ENCODE data around the gene WIF1. TPM values are rescaled to one million over a fixed set of nuclear protein-coding genes. Genes with fewer than 3 reads are reported as not detected.

WIF1 gene
- total and polyA plus RNA-seq, 11 donors = 0.08 TPM; not detected in 10

DNA sequence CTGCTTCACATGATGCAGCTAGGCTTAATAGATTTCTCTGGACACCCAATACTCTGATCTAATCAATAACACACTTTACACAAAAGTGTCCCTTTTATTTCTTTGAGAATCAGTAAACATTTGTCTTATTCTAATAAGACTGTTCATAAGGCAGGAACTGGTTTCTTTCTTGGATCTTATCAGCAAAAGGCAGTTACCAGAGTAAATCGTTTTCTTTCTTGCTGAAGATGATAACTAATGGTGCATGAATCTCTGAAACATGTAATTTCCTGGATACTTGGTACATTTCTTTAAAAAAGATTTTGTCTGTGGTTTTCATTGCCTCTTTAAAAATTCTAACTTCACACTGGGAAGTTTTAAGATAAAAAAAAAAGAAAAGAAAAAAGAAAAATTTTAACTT lies 39.6 kb downstream of the WIF1 start:
- TF ChIP-seq CTCF (IDR thresholded peaks at IDR 0.05) (no peak), POLR2A (IDR thresholded peaks at IDR 0.05) (no peak)
- intact Hi-C loops (cut with DNase I) = no loop called here
- H3K4me1 ChIP-seq = no peaks in the 10 kb centered on the region
- no peak overlapping the region for H3K27ac ChIP-seq
- H3K9me3 ChIP-seq = no peaks in the 10 kb centered on the region
- WGBS, 4 donors = 18 to 26% (median 19%) methylated on average over 1 of the region's 1 CpG
- peaks cover 0 to 17% (median 2%) of the 10 kb centered on the region in 9 donors for H3K27me3 ChIP-seq
- DNase-seq (no peak), ATAC-seq (no peak)
- no peak overlapping the region for H3K4me3 ChIP-seq
- no peaks in the 10 kb centered on the region for H3K36me3 ChIP-seq

DNA sequence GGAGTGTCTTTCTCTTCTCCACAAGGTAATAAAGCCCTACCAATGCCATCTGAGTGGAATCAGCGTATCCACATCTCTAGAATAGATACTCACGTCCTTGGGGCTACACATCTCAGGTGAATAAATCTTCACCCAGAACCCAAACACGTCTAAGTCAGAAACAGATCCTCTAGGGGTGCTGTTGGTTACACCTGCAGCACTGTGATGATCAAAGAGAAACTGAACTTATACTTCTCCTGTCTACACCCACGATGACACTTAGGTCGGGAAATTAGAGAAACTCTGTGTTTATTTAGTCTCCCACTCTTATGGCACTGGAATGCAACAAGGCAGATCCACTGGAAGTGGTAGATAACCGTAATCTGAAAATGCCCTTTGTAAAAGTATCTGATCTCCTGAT lies 46.2 kb downstream of the WIF1 start:
- Histone ChIP-seq H3K4me3 (no peak overlapping the region), H3K9me3 (no peaks in the 10 kb centered on the region), H3K4me1 (no peaks in the 10 kb centered on the region), H3K36me3 (no peaks in the 10 kb centered on the region), H3K27me3 (peaks cover 0 to 18% (median 6%) of the 10 kb centered on the region in 9 donors), H3K27ac (no peak overlapping the region)
- TF ChIP-seq CTCF (IDR thresholded peaks at IDR 0.05) = no peak
- TF ChIP-seq POLR2A (IDR thresholded peaks at IDR 0.05) = no peak
- WGBS, 4 donors = 50 to 60% (median 53%) methylated on average over 6 of the region's 6 CpGs
- intact Hi-C loops (cut with DNase I) = no loop called here
- ATAC-seq (no peak), DNase-seq (no peak)

- WGBS, 4 donors = 86 to 91% (median 88%) methylated on average over 2 of the region's 2 CpGs
- no peaks in the 10 kb centered on the region for H3K4me1 ChIP-seq
- no peak overlapping the region for H3K4me3 ChIP-seq
- no peaks in the 10 kb centered on the region for H3K36me3 ChIP-seq
- no peak for DNase-seq
- H3K27me3 ChIP-seq = peaks cover 0 to 16% (median 0%) of the 10 kb centered on the region in 9 donors
- intact Hi-C loops (cut with DNase I) = no loop called here
- H3K9me3 ChIP-seq = no peaks in the 10 kb centered on the region
- no peak for ATAC-seq
- no peak overlapping the region for H3K27ac ChIP-seq
- TF ChIP-seq POLR2A (IDR thresholded peaks at IDR 0.05) (no peak), CTCF (IDR thresholded peaks at IDR 0.05) (no peak)
These were observed 51.8 kb downstream of the WIF1 start for GRCh38 chr12:65069336-65069735.

DNA sequence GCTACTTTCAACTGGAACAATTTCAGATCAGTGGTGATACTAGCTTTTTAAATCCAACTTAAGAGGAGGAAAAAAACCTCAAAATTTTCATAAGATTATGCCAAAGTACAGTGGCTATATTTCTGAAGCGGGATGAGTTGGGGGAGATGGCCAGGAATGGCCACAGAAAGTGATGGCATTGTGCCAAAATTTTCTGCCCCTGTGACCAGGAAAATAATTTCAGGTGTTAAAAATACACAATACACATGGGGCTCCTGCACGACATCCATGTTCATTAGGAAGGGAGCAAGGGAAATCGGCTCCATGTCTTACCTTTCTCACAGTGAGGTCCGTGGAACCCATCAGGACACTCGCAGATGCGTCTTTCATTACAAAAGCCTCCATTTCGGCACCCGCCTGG lies 53.7 kb downstream of the WIF1 start:
- intact Hi-C loops (cut with DNase I) = no loop called here
- WGBS, 4 donors = 85 to 91% (median 88%) methylated on average over 8 of the region's 8 CpGs
- H3K4me3 ChIP-seq = no peak overlapping the region
- no peak overlapping the region for H3K27ac ChIP-seq
- DNase-seq (no peak), ATAC-seq (no peak)
- no peak for TF ChIP-seq CTCF (IDR thresholded peaks at IDR 0.05)
- TF ChIP-seq POLR2A (IDR thresholded peaks at IDR 0.05) = no peak
- no peaks in the 10 kb centered on the region for H3K4me1 ChIP-seq
- H3K27me3 ChIP-seq = peaks cover 0 to 9% (median 0%) of the 10 kb centered on the region in 9 donors
- H3K9me3 ChIP-seq = no peaks in the 10 kb centered on the region
- no peaks in the 10 kb centered on the region for H3K36me3 ChIP-seq
